Measurements from ENCODE around the gene PLEKHG4.

The PLEKHG4 gene

GRCh38 chr16:67264277-67264676 lies 15.1 kb upstream of the PLEKHG4 start:
- Histone ChIP-seq H3K27ac (ENCODE audit: low read length) (no peak overlapping the region), H3K4me2 (ENCODE audit: low read length) (no peak overlapping the region), H3K9me3 (ENCODE audit: insufficient read depth, low read length) (no peaks in the 10 kb centered on the region), H3K27me3 (ENCODE audit: low read depth, low read length) (no peaks in the 10 kb centered on the region), H3K9ac (ENCODE audit: low read length) (no peak overlapping the region), H3K36me3 (replicated peaks; ENCODE audit: low read depth, low read length) (no peaks in the 10 kb centered on the region), H3K4me1 (ENCODE audit: low read length) (no peaks in the 10 kb centered on the region), H4K20me1 (ENCODE audit: insufficient read depth, low read length) (no peaks in the 10 kb centered on the region), H3K4me3 (ENCODE audit: low read length) (no peak overlapping the region), H3K79me2 (ENCODE audit: low read length) (no peaks in the 10 kb centered on the region), H2AFZ (ENCODE audit: low read depth, low read length) (no peak overlapping the region)
- TF ChIP-seq CTCF (IDR thresholded peaks at IDR 0.05; ENCODE audit: low read depth, low read length) (peak; percentile 15; the same call in 1 of the 2 replicates), EZH2phosphoT487 (IDR thresholded peaks at IDR 0.05; ENCODE audit: low read depth) (no peak)

- Histone ChIP-seq H3K4me1 (ENCODE audit: low read length) (no peaks in the 10 kb centered on the region), H3K4me3 (ENCODE audit: low read length) (no peak overlapping the region), H3K9me3 (ENCODE audit: insufficient read depth, low read length) (no peaks in the 10 kb centered on the region), H3K79me2 (ENCODE audit: low read length) (no peaks in the 10 kb centered on the region), H4K20me1 (ENCODE audit: insufficient read depth, low read length) (no peaks in the 10 kb centered on the region), H3K27me3 (ENCODE audit: low read depth, low read length) (no peaks in the 10 kb centered on the region), H2AFZ (ENCODE audit: low read depth, low read length) (no peak overlapping the region), H3K36me3 (replicated peaks; ENCODE audit: low read depth, low read length) (no peaks in the 10 kb centered on the region), H3K27ac (ENCODE audit: low read length) (no peak overlapping the region), H3K4me2 (ENCODE audit: low read length) (no peak overlapping the region), H3K9ac (ENCODE audit: low read length) (no peak overlapping the region)
- TF ChIP-seq EZH2phosphoT487 (IDR thresholded peaks at IDR 0.05; ENCODE audit: low read depth) (no peak), CTCF (IDR thresholded peaks at IDR 0.05; ENCODE audit: low read depth, low read length) (no peak)
Observed at GRCh38 chr16:67264866-67265265, 14.5 kb upstream of the PLEKHG4 start.

GRCh38 chr16:67265834-67266233 lies 13.5 kb upstream of the PLEKHG4 start:
- H3K79me2 ChIP-seq (ENCODE audit: low read length), result no peaks in the 10 kb centered on the region
- H2AFZ ChIP-seq (ENCODE audit: low read depth, low read length), result no peak overlapping the region
- H4K20me1 ChIP-seq (ENCODE audit: insufficient read depth, low read length), result no peaks in the 10 kb centered on the region
- no peaks in the 10 kb centered on the region for H3K9me3 ChIP-seq (ENCODE audit: insufficient read depth, low read length)
- no peak overlapping the region for H3K4me2 ChIP-seq (ENCODE audit: low read length)
- H3K9ac ChIP-seq (ENCODE audit: low read length), result no peak overlapping the region
- H3K4me3 ChIP-seq (ENCODE audit: low read length), result no peak overlapping the region
- H3K27ac ChIP-seq (ENCODE audit: low read length), result no peak overlapping the region
- H3K36me3 ChIP-seq (replicated peaks; ENCODE audit: low read depth, low read length), result no peaks in the 10 kb centered on the region
- H3K27me3 ChIP-seq (ENCODE audit: low read depth, low read length), result no peaks in the 10 kb centered on the region
- no peaks in the 10 kb centered on the region for H3K4me1 ChIP-seq (ENCODE audit: low read length)
- TF ChIP-seq CTCF (IDR thresholded peaks at IDR 0.05; ENCODE audit: low read depth, low read length) (no peak), EZH2phosphoT487 (IDR thresholded peaks at IDR 0.05; ENCODE audit: low read depth) (no peak)

- no peaks in the 10 kb centered on the region for H3K79me2 ChIP-seq (ENCODE audit: low read length)
- no peak overlapping the region for H3K9ac ChIP-seq (ENCODE audit: low read length)
- no peaks in the 10 kb centered on the region for H3K27me3 ChIP-seq (ENCODE audit: low read depth, low read length)
- no peak overlapping the region for H3K4me3 ChIP-seq (ENCODE audit: low read length)
- no peak overlapping the region for H3K27ac ChIP-seq (ENCODE audit: low read length)
- no peaks in the 10 kb centered on the region for H4K20me1 ChIP-seq (ENCODE audit: insufficient read depth, low read length)
- H3K9me3 ChIP-seq (ENCODE audit: insufficient read depth, low read length), result no peaks in the 10 kb centered on the region
- H3K36me3 ChIP-seq (replicated peaks; ENCODE audit: low read depth, low read length), result no peaks in the 10 kb centered on the region
- no peak for TF ChIP-seq EZH2phosphoT487 (IDR thresholded peaks at IDR 0.05; ENCODE audit: low read depth)
- TF ChIP-seq CTCF (IDR thresholded peaks at IDR 0.05; ENCODE audit: low read depth, low read length), result no peak
- H3K4me1 ChIP-seq (ENCODE audit: low read length), result no peaks in the 10 kb centered on the region
- no peak overlapping the region for H3K4me2 ChIP-seq (ENCODE audit: low read length)
- H2AFZ ChIP-seq (ENCODE audit: low read depth, low read length), result no peak overlapping the region
Observed at GRCh38 chr16:67268136-67268579, 11.2 kb upstream of the PLEKHG4 start.

Measured in OCI-LY3 (cell line).